GM19238 (cell line): Measurements from ENCODE around the gene SPACA1.

Source experiments
- DNase-seq: peaks from one replicate; pipeline ENCODE4 v3.0.0; 2011; ENCODE audit warnings: low spot score; ENCODE audit not compliant: insufficient read length

Gene SPACA1

DNA sequence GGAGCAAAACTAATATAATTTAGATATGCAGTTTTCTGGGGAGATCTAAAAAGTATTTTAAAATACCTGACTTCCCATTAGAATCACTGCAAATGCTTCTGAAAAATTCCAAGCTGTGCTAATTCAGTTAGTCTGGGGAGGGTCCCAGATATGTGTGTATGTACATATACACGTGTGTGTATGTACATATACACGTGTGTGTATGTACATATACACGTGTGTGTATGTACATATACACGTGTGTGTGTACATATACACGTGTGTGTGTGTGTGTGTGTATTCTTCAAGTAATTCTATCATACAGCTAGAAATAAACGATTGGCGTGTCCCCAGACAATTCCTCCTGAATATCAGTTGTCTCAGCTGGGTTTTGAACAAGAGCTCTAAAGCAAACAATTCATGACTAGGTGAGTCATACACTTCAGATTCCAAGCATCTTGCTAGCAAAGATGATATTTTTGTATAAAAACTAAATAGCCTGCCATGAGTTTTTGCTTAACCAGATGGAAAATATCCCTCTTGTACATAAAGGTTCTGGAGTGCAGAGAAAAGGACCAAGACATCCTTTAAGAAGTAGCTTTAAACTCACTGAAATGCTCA, 58.2 kb downstream of the SPACA1 start:
- no peak for DNase-seq

DNA sequence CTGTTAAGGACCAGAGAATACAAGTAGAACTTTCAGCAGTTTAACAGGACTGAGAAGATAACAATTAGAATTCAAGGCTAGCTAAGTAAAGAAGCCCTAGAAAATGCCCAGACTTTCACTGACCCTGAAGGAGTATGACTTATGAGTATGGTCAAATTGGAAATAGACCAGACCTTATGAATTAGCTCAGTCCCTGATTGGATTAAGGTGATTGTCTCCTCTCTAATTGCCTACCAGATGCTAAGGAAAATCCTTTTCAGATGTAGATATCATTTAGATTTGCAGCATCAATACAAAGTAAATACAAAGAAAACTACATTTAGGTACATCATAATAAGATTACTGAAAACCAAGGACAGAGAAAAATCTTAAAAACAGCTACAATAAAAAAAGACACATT, 59.6 kb downstream of the SPACA1 start:
- DNase-seq = no peak

- no peak for DNase-seq
These were observed 64.3 kb downstream of the SPACA1 start for GRCh38 chr6:88111991-88112390.

- DNase-seq = no peak
These were observed 67.2 kb downstream of the SPACA1 start for GRCh38 chr6:88114838-88115237.

DNA sequence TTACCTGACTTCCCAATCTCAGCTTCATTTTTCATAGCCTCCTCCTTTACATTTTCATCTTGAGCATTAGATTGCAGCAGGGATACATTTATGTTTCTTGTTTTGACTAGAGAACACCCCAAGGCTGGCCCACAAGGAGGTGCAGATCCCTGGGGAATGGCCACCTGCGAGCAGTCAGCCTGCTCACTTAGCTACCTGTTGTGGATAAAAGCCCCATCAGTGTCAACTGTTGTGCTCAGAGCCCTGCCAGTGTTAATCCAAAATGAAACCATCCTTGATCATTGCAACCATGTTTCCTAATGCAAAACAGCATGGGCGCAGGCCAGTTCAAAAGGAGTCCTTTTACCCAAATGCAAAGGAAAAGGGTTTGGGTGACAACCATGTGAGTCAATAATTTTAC, 67.7 kb downstream of the SPACA1 start:
- DNase-seq = no peak

- no peak for DNase-seq
These were observed 68.6 kb downstream of the SPACA1 start for GRCh38 chr6:88116276-88116675.
